HG02642 (cell line): ENCODE measurements around the gene ZMYND8.

ENCODE experiments used
- ATAC-seq: cut with Tn5 transposase; IDR thresholded peaks from one replicate; pipeline ENCODE4 v1.9.1; 2021; ENCODE audit warnings: mild to moderate bottlenecking; ENCODE audit not compliant: unreplicated experiment, poor library complexity

Gene ZMYND8

DNA sequence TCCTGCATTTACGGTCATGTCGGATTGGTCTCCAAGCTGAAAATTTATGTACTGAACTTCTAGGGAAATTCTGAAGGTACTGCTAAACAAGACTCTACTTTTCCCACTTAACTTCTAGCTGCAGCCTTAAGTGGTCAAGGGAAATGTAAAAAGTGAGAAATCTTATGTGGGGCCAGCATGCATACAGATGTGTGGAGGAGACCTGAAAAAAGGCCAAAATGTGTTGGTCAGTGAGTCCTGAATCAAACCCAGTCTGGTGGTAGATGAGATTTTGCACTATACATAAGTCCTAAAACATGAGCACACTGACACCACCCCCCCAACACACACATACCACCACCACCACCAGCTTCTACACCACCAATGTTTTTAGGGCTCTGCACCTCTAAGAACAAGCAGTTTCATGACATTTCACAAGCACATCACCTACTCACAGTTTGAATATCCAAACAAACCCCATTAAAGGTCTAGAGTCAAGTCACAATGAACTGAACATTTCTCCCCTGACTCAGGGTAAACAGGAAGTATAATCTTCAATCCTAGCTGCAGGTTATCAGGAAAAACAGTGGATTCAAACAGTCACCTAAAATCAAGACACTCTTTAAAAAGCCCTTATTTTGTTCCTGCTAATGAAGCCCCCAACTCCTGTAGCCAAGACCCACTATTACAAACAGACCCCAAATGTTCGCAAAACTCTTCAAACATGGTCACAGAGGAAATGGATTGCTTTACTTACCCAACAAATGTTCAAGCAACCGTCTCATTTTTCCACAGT, 1.6 kb downstream of the ZMYND8 start:
- no peak for ATAC-seq

DNA sequence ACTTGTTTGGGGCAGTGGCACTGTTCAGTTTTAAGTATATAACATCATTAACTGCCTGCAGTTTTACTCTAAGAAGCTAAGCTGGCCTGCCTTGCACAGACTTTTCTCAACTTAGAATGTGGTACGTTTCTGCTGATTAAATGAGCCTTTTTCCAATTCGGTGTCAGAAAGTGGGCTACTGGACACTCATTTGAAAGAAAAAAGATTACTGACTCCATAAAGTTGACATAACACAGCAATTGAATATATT, 2.1 kb downstream of the ZMYND8 start:
- ATAC-seq = no peak

GRCh38 chr20:47353692-47354463, 2.6 kb downstream of the ZMYND8 start:
- ATAC-seq = no peak

- no peak for ATAC-seq
Observed at GRCh38 chr20:47353239-47353691, 3.2 kb downstream of the ZMYND8 start.

GRCh38 chr20:47352332-47353238, 3.9 kb downstream of the ZMYND8 start:
- no peak for ATAC-seq

DNA sequence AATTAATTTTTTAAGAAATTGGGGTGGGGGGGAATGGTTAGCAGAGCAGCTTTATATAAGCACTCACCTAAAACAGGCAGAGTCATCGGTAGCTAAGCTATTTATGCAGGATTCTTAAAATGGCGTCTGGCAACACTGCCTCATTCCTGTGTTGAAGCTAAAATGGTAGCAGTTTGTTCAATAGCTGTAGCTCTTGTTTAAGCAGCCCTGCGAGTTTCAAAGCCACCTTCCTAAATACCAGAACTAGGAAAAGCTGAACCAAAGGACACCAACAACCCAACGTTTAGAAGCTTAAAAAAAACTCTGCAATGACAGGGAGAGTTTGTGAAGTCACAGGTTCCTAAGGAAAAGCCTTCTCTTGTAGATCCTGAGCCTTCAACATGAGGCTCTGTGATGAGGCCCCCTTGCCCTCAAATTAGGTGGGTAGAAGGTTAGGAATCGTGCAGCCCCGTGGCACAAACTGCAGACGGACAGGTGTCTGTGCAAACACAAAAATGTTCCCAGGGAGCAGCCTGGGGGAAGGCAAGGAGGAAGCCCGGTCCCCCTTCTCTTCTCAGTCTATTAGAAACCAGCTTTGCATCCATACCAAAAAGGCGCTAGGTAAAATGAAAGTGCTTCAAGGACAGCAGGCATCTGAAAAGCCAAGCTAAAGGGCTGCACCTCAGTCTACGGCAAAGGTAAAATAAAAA, 4.7 kb downstream of the ZMYND8 start:
- no peak for ATAC-seq

DNA sequence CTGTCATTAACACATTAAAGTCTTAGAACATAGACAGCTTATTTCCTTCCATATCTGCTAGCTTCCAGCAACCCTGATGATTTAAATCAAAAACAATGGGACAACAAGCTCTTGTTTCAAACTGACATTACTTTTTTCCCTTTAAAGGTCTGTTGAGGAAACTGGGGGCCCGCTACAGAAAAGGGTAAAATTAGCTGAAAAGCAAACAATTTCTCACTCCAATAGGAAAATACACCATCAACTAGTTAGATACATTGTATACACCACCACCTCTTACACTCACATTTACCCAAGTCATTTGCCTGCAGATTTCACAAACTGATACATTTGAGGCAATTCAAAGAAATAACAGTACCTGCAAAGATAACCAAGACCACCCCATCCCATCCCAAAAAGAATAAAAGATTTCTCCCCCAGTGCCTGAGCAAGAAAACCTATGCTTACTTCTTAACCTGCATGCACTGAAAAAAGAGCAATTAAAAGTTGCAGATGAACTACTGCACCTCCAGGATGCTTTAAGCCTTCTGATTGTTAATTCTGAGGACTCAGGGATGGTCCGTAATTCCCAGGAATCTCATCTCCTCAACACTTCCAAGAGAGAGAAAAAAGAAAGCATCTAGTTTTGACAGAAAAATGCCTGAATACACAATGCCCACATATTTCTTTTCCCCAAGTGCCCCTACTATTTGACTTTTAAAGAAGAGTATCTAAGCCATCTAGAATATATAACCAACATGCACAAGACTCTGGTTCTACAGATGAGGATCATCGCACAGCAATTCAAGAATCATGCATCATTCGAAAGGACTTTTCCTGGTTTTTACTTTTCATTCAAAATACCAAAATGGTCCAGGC, 5.6 kb downstream of the ZMYND8 start:
- no peak for ATAC-seq

DNA sequence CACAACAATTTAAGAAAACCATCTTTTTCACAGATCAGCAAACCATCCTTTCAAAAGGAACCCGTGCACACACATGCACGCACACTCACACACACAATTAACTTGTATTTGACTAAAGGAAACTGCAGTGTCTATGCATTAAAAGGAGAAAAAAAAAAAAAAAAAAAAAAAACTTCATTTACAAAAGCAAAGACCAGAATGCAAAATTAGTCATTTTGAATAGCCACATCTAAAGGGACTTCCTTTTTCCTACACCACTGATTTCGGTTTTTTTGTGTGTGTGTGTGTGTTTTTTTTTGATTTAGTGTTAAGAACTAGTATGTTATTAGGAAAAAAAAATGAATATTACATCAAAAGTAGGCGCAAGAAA, 6.3 kb downstream of the ZMYND8 start:
- ATAC-seq = no peak

GRCh38 chr20:47349365-47350180, 6.9 kb downstream of the ZMYND8 start:
- no peak for ATAC-seq

DNA sequence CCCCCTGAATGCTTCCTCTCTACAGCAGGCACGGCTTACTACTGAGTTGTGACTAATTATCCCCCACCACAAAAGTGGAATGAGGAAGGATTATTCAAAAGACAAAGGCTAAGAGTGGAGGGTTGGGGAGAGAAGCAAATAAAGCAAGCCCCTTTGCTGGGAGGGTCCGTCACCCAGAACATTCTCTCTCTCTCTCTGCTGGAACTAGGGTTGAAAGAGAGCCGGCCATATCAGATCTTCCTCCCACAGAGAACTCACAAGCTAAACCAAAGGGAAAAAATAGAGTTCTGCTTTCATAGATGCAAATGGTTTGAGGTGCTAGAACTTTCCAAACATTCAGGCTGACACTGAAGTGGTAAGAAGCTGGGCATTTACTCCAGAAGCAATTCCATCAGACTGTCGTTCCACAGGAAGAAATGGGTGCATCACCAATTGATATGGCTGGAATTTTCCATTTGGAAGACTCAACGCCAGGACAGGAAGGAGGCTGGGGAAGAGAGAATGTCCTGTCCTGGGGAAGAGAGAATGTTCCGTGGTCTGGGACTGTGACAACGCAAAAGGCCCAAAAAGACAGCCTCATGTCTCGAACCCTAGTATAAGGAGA, 7.9 kb downstream of the ZMYND8 start:
- ATAC-seq = no peak

DNA sequence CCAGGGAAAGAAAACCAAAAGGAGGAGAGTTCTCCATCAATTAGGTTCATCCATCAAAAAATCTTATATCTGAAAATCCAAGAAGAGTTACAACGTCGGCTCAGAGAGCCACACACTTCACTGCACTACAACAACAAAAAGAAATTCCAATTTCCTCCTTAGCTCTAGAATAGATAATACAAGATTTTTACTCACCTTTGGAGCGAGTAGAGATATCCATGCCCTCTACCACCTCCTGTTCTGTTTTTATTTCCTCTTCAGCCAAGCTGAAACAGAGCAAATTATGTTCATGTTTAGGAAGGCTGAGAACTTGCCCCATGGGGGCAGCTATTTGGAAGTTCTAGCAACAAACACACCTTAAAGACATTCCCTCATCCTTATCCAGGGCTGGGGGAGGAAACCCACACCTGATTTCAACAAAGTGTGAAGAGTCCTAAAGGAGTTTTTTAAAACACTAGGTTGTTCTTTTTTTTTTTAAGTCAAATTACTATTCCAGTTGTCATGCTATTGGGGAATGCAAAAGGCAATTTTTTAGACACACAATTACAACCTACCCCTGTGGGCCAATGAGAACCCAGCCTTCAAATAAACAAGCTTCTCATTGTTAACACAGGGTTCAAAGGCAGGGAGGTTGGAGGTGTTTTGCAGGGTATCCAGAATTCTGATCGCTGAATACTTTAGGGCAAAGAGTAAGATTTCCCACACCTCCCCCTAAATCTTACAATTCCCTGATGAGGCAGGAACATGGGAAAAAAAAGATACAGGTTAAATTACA, 8.7 kb downstream of the ZMYND8 start:
- no peak for ATAC-seq

DNA sequence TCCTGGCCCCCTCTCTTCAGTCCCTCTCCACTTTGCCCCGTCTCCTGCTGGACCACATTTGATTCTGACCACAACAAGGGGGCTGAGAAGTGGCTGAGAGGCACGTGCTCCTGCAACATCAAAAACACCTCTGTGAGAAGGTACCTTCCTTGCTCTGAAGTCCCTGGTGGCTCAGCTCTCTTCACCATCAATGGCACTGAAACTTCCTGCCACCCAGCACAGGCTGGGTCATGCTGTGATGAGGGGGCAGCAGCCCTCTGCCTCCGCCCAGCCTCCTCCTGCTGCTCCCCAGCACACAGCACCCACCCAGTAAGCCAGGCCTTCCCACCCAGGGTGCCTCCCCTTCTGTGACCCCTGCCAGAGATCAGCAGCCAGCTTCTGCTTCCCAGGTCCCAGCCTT, 10.3 kb downstream of the ZMYND8 start:
- ATAC-seq = no peak

DNA sequence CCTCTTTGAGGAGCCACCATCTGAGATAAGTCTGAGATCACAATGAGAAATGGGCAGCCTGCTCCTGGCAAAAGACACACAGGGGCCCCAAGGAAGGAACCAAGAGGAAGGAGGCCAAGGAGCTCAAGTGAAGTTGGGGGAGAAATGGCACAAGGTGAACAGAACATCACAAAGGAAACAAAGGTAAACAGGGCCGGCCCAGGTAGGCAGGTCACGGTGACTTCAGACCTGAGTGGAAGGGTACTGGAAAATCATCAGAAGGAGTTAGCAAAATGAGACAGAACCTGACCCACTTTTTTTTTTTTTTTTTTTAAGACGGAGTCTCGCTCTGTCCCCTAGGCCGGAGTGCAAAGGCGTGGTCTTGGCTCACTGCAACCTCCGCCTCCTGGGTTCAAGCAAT, 11.3 kb downstream of the ZMYND8 start:
- no peak for ATAC-seq

DNA sequence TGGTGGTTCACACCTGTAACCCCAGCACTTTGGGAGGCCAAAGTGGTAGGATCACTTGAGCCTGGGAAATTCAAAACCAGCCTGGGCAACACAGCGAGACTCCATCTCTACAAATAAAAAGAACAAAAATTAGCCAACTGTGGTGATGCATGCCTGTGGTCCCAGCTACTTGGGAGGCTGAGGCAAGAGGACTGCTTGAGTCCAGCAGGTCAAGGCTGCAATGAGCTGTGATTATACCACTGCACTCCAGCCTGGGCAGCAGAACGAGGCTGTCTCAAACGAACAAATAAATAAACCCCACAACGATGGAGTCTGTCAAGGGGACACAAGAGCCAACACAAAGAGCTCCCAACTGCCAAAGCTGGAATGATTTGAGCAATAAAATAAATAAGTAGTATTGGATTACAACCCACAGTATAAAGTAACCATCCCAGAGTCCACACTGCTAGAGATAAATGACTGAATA, 13.5 kb downstream of the ZMYND8 start:
- ATAC-seq = no peak

DNA sequence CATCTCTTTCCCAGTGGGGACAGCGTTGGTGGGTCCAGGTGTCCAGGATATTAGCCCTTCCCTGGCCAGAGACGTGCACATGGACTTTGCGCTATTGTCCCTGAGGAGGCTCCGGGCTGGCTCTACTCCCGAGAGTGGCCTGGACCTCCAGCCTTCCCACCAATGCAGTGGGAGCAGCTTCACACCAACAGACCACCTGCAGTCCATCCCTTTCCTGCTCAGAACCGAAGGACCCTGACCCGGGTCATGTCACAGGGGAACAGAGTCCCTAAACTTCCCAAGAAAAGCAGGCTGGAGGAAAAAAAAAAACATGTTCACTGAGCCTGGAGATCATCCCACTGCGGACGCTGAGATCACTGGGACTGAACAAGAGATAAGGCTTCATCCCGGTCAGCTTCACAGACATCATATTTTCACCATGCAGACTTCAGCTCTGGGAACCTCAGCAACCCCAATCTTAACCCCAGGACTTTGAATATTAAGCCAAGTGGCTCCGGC, 18.3 kb downstream of the ZMYND8 start:
- no peak for ATAC-seq

DNA sequence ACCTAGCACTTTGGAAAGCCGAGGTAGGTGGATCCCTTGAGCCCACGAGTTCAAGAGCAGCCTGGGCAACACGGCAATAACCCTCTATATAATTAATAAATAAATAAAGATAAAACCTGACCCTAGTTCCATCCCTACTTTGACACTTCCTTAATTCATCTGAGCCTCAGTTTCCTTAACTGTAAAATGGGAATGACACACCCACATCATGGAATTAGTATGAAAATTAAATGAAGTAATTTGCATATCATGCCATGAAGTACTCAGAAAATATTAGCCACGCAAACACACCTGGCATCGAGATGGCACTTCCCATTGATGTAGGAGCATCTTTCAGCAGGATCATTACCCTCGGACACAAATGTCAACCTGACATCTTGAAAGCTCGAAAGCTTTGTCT, 19.1 kb downstream of the ZMYND8 start:
- no peak for ATAC-seq

DNA sequence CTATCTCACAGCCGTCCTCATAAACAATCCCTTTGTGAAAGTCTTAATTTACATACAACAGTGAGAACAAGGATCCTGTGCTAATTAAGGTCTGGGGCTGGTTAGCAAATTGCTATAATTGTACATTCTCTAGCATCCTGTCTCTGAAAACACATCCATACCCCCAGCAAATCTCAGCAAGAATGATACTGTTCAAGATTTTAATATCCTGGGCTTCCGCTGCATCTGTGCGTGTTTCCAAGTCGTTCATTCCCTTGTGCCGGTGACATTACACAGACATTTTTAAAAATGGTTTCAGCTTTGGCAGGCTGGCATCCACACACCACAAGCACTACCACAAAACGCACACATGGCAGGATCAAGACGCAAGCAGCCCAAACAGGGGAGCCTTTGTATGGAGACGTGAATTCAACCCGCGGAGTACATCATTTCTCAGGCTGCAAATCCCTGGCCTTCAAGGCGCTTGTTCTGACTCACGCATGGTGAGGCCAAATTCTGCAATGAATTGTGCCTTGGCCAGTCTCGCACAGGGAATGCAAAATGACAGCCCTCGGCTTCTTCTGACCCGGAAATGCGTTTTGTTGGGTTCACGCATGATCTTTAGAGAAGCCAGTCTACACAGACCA, 20.3 kb downstream of the ZMYND8 start:
- ATAC-seq = no peak
